ENCODE measurements around the gene FFAR2. TPM values are rescaled to one million over a fixed set of nuclear protein-coding genes. Genes with fewer than 3 reads are reported as not detected.

FFAR2 gene
- polyA plus RNA-seq, 2 of the 4 experiments (the other 2 are of a cell fraction): 0.30 TPM; not detected in 1

DNA sequence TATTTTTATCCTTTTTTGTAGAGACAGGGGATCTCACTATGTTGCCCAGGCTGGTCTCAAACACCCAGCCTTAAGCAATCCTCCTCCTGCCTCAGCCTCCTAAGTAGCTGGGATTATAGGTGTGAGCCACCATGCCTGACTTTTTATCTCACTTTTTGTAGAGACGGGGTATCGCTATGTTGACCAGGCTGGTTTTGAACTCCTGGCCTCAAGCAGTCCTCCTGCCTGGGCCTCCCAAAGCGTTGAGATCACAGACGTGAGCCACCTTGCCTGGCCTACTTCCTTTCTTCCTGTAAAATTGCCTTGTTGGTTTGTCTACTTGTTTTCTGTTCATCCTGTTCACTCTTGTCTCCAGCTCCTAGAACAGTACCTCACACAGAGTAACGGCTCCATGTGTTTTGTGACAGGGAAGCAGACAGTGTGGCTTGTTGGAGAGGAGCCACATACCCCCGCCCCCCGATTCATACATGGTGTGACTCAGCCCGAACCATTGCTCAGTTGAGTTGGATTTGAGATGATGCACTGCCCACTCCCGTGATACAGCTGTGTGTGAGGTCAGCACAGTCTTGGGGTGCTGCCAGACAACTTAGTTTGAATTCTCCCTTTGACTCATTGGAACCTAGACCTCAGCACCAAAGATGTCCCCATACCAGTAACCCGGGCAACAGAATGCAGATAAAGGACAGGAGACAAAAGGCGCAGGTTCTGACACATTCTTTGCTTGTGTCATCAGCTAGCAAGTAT, 43.0 kb upstream of the FFAR2 start:
- WGBS (ENCODE audit: missing lambda C conversion rate): 31% methylated on average over 11 of the region's 11 CpGs
- ChIA-PET CTCF (interaction anchor here (0.7 to 2.8 kb wide), 4 partner anchors 13 to 52 kb away, joined by 3 to 13 read pairs (median 3); no protein-coding TSS in a partner anchor), POLR2A (no interaction called here)
- no peak overlapping the region for H3K4me2 ChIP-seq
- no peaks in the 10 kb centered on the region for H3K9me3 ChIP-seq
- H3K4me1 ChIP-seq: no peaks in the 10 kb centered on the region
- no peak overlapping the region for H3K27ac ChIP-seq
- TF ChIP-seq BHLHE40 (IDR thresholded peaks at IDR 0.05; ENCODE audit: low read depth, low read length) (peak; percentile 82), EP300 (IDR thresholded peaks at IDR 0.05) (no peak), SMC3 (IDR thresholded peaks at IDR 0.05) (no peak), CHD2 (IDR thresholded peaks at IDR 0.05; ENCODE audit: low read length, partially characterized antibody) (no peak), NPAS2 (CRISPR knock-in tag; IDR thresholded peaks at IDR 0.05; ENCODE audit: borderline replicate concordance) (no peak), EHF (CRISPR knock-in tag; IDR thresholded peaks at IDR 0.05) (no peak), CBX2 (IDR thresholded peaks at IDR 0.05; ENCODE audit: borderline replicate concordance, low read depth) (no peak), ZNF302 (CRISPR knock-in tag; IDR thresholded peaks at IDR 0.05) (no peak), ZFP36 (IDR thresholded peaks at IDR 0.05; ENCODE audit: borderline replicate concordance, partially characterized antibody) (no peak), RCOR1 (IDR thresholded peaks at IDR 0.05; ENCODE audit: low read depth, low read length) (no peak), CHD4 (IDR thresholded peaks at IDR 0.05; ENCODE audit: borderline replicate concordance) (no peak), FOSL2 (IDR thresholded peaks at IDR 0.05) (no peak), FOSL2 (CRISPR knock-in tag; IDR thresholded peaks at IDR 0.05) (peak; percentile 35)
- TF ChIP-seq, protein P1, sequence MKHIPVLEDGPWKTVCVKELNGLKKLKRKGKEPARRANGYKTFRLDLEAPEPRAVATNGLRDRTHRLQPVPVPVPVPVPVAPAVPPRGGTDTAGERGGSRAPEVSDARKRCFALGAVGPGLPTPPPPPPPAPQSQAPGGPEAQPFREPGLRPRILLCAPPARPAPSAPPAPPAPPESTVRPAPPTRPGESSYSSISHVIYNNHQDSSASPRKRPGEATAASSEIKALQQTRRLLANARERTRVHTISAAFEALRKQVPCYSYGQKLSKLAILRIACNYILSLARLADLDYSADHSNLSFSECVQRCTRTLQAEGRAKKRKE (CRISPR knock-in tag; IDR thresholded peaks at IDR 0.05; ENCODE audit: low read depth): no peak
- TF ChIP-seq, protein P2, sequence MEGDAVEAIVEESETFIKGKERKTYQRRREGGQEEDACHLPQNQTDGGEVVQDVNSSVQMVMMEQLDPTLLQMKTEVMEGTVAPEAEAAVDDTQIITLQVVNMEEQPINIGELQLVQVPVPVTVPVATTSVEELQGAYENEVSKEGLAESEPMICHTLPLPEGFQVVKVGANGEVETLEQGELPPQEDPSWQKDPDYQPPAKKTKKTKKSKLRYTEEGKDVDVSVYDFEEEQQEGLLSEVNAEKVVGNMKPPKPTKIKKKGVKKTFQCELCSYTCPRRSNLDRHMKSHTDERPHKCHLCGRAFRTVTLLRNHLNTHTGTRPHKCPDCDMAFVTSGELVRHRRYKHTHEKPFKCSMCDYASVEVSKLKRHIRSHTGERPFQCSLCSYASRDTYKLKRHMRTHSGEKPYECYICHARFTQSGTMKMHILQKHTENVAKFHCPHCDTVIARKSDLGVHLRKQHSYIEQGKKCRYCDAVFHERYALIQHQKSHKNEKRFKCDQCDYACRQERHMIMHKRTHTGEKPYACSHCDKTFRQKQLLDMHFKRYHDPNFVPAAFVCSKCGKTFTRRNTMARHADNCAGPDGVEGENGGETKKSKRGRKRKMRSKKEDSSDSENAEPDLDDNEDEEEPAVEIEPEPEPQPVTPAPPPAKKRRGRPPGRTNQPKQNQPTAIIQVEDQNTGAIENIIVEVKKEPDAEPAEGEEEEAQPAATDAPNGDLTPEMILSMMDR (IDR thresholded peaks at IDR 0.05): no peak
- TF ChIP-seq, protein P3, sequence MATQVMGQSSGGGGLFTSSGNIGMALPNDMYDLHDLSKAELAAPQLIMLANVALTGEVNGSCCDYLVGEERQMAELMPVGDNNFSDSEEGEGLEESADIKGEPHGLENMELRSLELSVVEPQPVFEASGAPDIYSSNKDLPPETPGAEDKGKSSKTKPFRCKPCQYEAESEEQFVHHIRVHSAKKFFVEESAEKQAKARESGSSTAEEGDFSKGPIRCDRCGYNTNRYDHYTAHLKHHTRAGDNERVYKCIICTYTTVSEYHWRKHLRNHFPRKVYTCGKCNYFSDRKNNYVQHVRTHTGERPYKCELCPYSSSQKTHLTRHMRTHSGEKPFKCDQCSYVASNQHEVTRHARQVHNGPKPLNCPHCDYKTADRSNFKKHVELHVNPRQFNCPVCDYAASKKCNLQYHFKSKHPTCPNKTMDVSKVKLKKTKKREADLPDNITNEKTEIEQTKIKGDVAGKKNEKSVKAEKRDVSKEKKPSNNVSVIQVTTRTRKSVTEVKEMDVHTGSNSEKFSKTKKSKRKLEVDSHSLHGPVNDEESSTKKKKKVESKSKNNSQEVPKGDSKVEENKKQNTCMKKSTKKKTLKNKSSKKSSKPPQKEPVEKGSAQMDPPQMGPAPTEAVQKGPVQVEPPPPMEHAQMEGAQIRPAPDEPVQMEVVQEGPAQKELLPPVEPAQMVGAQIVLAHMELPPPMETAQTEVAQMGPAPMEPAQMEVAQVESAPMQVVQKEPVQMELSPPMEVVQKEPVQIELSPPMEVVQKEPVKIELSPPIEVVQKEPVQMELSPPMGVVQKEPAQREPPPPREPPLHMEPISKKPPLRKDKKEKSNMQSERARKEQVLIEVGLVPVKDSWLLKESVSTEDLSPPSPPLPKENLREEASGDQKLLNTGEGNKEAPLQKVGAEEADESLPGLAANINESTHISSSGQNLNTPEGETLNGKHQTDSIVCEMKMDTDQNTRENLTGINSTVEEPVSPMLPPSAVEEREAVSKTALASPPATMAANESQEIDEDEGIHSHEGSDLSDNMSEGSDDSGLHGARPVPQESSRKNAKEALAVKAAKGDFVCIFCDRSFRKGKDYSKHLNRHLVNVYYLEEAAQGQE (IDR thresholded peaks at IDR 0.05): no peak
- ATAC-seq: peak; percentile 62 to 80
- no peak overlapping the region for H3K4me3 ChIP-seq
- peak; percentile 66 for DNase-seq (ENCODE audit: low read depth in 1 of 2, low spot score in 1 of 2)
- peak; percentile 46 for FAIRE-seq

DNA sequence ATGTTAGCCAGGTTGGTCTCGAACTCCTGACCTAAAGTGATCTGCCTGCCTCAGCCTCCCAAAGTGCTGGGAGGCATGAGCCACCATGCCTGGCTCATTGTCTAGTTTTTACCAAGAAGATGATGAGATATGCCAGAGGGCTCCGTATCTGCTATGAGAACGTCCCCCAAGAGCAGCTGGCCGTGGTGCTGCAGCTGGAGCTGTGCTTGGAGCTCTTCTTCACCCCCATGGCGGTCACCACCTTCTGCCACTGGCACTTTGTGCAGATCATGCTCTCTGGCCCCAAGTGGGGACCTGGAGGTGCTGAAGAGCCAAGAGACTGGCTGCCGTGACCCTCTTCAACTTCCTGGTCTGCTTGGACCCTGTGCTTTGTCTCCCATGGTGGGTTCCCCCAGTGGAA, 40.4 kb upstream of the FFAR2 start:
- WGBS (ENCODE audit: missing lambda C conversion rate): 35% methylated on average over 6 of the region's 6 CpGs
- FAIRE-seq: no peak
- Histone ChIP-seq H3K9me3 (peaks cover 7% of the 10 kb centered on the region; the same call in 1 of the 3 replicates), H3K27ac (no peak overlapping the region), H3K4me3 (no peak overlapping the region), H3K4me1 (no peaks in the 10 kb centered on the region), H3K4me2 (no peak overlapping the region)
- TF ChIP-seq, protein P3 (IDR thresholded peaks at IDR 0.05): peak; percentile 61
- TF ChIP-seq NPAS2 (CRISPR knock-in tag; IDR thresholded peaks at IDR 0.05; ENCODE audit: borderline replicate concordance): no peak
- TF ChIP-seq ZFP36 (IDR thresholded peaks at IDR 0.05; ENCODE audit: borderline replicate concordance, partially characterized antibody): no peak
- no peak for ATAC-seq
- no peak for DNase-seq (ENCODE audit: low read depth in 1 of 2, low spot score in 1 of 2)
- ChIA-PET POLR2A (no interaction called here), CTCF (interaction anchor here (0.8 kb wide), 2 partner anchors 11 to 16 kb away, joined by 3 read pairs; no protein-coding TSS in a partner anchor)

Measured in A549 (cell line).